Fibroblast of lung (primary cell): Measurements from ENCODE around the gene RPS6KL1. TPM values are rescaled to one million over a fixed set of nuclear protein-coding genes. Genes with fewer than 3 reads are reported as not detected.
A peak's percentile ranks its signal among the peaks of the same experiment; 100 is the strongest.

Source experiments
- DNase-seq, 2 donors: peaks; one replicate each; pipeline versions ENCODE4 v3.0.0 to v3.0.0-alpha.2; 2010; ENCODE audit warnings: low read depth in 2 of 2
- H2AFZ ChIP-seq: 2 replicates; pipeline ENCODE4 v1.5.1; 2012; ENCODE audit warnings: low read length, control low read depth, inconsistent platforms
- H3K27ac ChIP-seq: 2 replicates; pipeline ENCODE4 v1.5.1; 2011; ENCODE audit warnings: low read length, control low read depth; ENCODE audit not compliant: insufficient read depth
- H3K27me3 ChIP-seq: 2 replicates; pipeline ENCODE4 v1.5.1; 2011; ENCODE audit warnings: mild to moderate bottlenecking, low read length; ENCODE audit not compliant: control insufficient read depth, insufficient read depth
- H3K36me3 ChIP-seq: 2 replicates; pipeline ENCODE4 v1.5.1; 2011; ENCODE audit warnings: low read length; ENCODE audit not compliant: control insufficient read depth, insufficient read depth
- H3K4me1 ChIP-seq: 2 replicates; pipeline ENCODE4 v1.5.1; 2011; ENCODE audit warnings: low read length; ENCODE audit not compliant: control insufficient read depth, insufficient read depth; ENCODE audit errors: extremely low read depth
- H3K4me2 ChIP-seq: 2 replicates; pipeline ENCODE4 v1.5.1; 2011; ENCODE audit warnings: low read length, control low read depth; ENCODE audit not compliant: insufficient read depth; ENCODE audit errors: extremely low read depth
- H3K4me3 ChIP-seq, 4 experiments: fragments of 200-600 bp in 1 of 4; sonication (generic) in 1 of 4; replicated peaks in 1 of 4; 2 replicates each; pipeline ENCODE4 v1.5.1; 2011 to 2016; ENCODE audit warnings: low read length in 4 of 4, low read depth in 3 of 4, mild to moderate bottlenecking in 3 of 4, control low read depth in 2 of 4, inconsistent platforms in 1 of 4, mixed read lengths in 1 of 4; ENCODE audit not compliant: insufficient read depth in 1 of 4; ENCODE audit errors: control extremely low read depth in 1 of 4
- H3K79me2 ChIP-seq: 2 replicates; pipeline ENCODE4 v1.5.1; 2012; ENCODE audit warnings: mild to moderate bottlenecking, low read length, inconsistent platforms; ENCODE audit not compliant: control insufficient read depth, insufficient read depth
- H3K9ac ChIP-seq: 2 replicates; pipeline ENCODE4 v1.5.1; 2011; ENCODE audit warnings: mild to moderate bottlenecking, low read length, control low read depth; ENCODE audit not compliant: insufficient read depth
- H3K9me3 ChIP-seq: 2 replicates; pipeline ENCODE4 v1.5.1; 2012; ENCODE audit warnings: low read depth, low read length; ENCODE audit not compliant: control insufficient read depth, insufficient read depth
- H4K20me1 ChIP-seq: 2 replicates; pipeline ENCODE4 v1.5.1; 2011; ENCODE audit warnings: low read length; ENCODE audit not compliant: control insufficient read depth, insufficient read depth; ENCODE audit errors: extremely low read depth
- CTCF ChIP-seq, 2 donors: IDR thresholded peaks in 1 of 2; conservative IDR thresholded peaks in 1 of 2; 1 replicate in 1 of 2; 2 replicates in 1 of 2; pipeline ENCODE4 v1.5.1; 2011 to 2012; ENCODE audit warnings: low read length in 2 of 2, control low read depth in 1 of 2, inconsistent platforms in 1 of 2, low read depth in 1 of 2, mild to moderate bottlenecking in 1 of 2
- EZH2 ChIP-seq: IDR thresholded peaks from 2 replicates; pipeline ENCODE4 v1.5.1; 2012; ENCODE audit warnings: low read length, control low read depth, mild to moderate bottlenecking; ENCODE audit errors: missing control alignments
- polyA minus RNA-seq: library from RNA; depleted of rRNA, polyadenylated mRNA; stranded (reverse); fragments of >200 nt; gene quantifications from 2 replicates; pipeline ENCODE4 v1.2.3, GENCODE V29; 2011; ENCODE audit warnings: low replicate concordance
- polyA plus RNA-seq, 2 donors: library from polyadenylated mRNA; depleted of rRNA in 1 of 2; stranded (reverse) in 1 of 2; unstranded in 1 of 2; fragments of >200 nt; gene quantifications; 2 replicates each; pipeline ENCODE4 v1.2.1, GENCODE V29; 2011 to 2012; ENCODE audit warnings: missing spikeins in 1 of 2
- total RNA-seq: library from RNA; depleted of rRNA; stranded (reverse); fragments of >200 nt; gene quantifications from 2 replicates; pipeline ENCODE4 v1.2.1, GENCODE V29; 2014

RPS6KL1 gene
- total RNA-seq (0.26 and 1.2 TPM in 2 replicates), polyA plus RNA-seq (0.52 and 1.4 TPM in 2 replicates), polyA minus RNA-seq (not detected in 2 replicates)
- polyA plus RNA-seq (2012) = 0.26 and 1.2 TPM in 2 replicates

GRCh38 chr14:74922752-74923401, at the start of gene RPS6KL1:
Gene RPS6KL1, minus strand, starts transcription at chr14:74923260. Its CDS starts 1,719 bp downstream, at chr14:74921541.
- no peaks in the 10 kb centered on the region for H4K20me1 ChIP-seq
- TF ChIP-seq CTCF (conservative IDR thresholded peaks at IDR 0.05 in 1 of 2, IDR thresholded peaks at IDR 0.05 in 1 of 2; ENCODE audit: low read depth in 1 of 2, low read length in 2 of 2) (no peak), EZH2 (no peak)
- peak within 1 kb of the TSS; percentile 62 for H3K9ac ChIP-seq
- peak within 1 kb of the TSS; percentile 50 for H2AFZ ChIP-seq
- no peaks in the 10 kb centered on the region for H3K9me3 ChIP-seq
- H3K4me2 ChIP-seq = peak within 1 kb of the TSS; percentile 60
- peak within 1 kb of the TSS in 3 of 4 experiments; percentile 52 to 56 (median 55) for H3K4me3 ChIP-seq
- no peaks in the 10 kb centered on the region for H3K4me1 ChIP-seq
- H3K27me3 ChIP-seq = peaks cover 3% of the 10 kb centered on the region
- peak; percentile 71 to 75 for DNase-seq
- H3K27ac ChIP-seq = no peak within 1 kb of the TSS
- no peaks in the 10 kb centered on the region for H3K36me3 ChIP-seq
- H3K79me2 ChIP-seq = no peaks in the 10 kb centered on the region

GRCh38 chr14:74968811-74969210, 45.8 kb upstream of the RPS6KL1 start:
- H2AFZ ChIP-seq = no peak overlapping the region
- no peaks in the 10 kb centered on the region for H3K4me1 ChIP-seq
- H3K9me3 ChIP-seq = no peaks in the 10 kb centered on the region
- H3K79me2 ChIP-seq = no peaks in the 10 kb centered on the region
- no peak for TF ChIP-seq CTCF (conservative IDR thresholded peaks at IDR 0.05 in 1 of 2, IDR thresholded peaks at IDR 0.05 in 1 of 2; ENCODE audit: low read depth in 1 of 2, low read length in 2 of 2)
- TF ChIP-seq EZH2 = no peak
- no peak overlapping the region for H3K27ac ChIP-seq
- H3K4me3 ChIP-seq = no peak overlapping the region
- H3K4me2 ChIP-seq = no peak overlapping the region
- DNase-seq = peak in 1 of 2 donors; percentile 13
- H3K27me3 ChIP-seq = no peaks in the 10 kb centered on the region
- no peak overlapping the region for H3K9ac ChIP-seq
- no peaks in the 10 kb centered on the region for H4K20me1 ChIP-seq
- H3K36me3 ChIP-seq = no peaks in the 10 kb centered on the region

- Histone ChIP-seq H2AFZ (no peak overlapping the region), H3K27ac (no peak overlapping the region), H3K36me3 (no peaks in the 10 kb centered on the region), H3K4me1 (no peaks in the 10 kb centered on the region), H3K4me2 (no peak overlapping the region), H3K4me3 (no peak overlapping the region), H3K9ac (no peak overlapping the region), H3K79me2 (no peaks in the 10 kb centered on the region), H3K9me3 (no peaks in the 10 kb centered on the region), H3K27me3 (peaks cover 5% of the 10 kb centered on the region), H4K20me1 (no peaks in the 10 kb centered on the region)
- no peak for TF ChIP-seq EZH2
- TF ChIP-seq CTCF (conservative IDR thresholded peaks at IDR 0.05 in 1 of 2, IDR thresholded peaks at IDR 0.05 in 1 of 2; ENCODE audit: low read depth in 1 of 2, low read length in 2 of 2) = no peak
- DNase-seq = peak in 1 of 2 donors; percentile 66
Measured at GRCh38 chr14:74965486-74966153, 42.6 kb upstream of the RPS6KL1 start.
